GM23338 (cell line): ENCODE data around the gene FCHO2. TPM values are rescaled to one million over a fixed set of nuclear protein-coding genes. Genes with fewer than 3 reads are reported as not detected.

Source experiments
- CTCF ChIP-seq, 2 experiments: fragments of 200-600 bp in 1 of 2; sonication (generic) in 1 of 2; conservative IDR thresholded peaks; 2 replicates each; pipeline versions ENCODE4 v1.5.1 to v1.6.1; 2016 to 2017; ENCODE audit warnings: antibody characterized with exemption in 2 of 2, low read depth in 2 of 2, mild to moderate bottlenecking in 2 of 2, moderate library complexity in 1 of 2
- ETS1 ChIP-seq: IDR thresholded peaks from 2 replicates; pipeline ENCODE4 v1.6.1; 2016; ENCODE audit warnings: antibody characterized with exemption
- EZH2 ChIP-seq: fragments of 200-600 bp; sonication (generic); IDR thresholded peaks from one replicate; pipeline ENCODE4 v1.8.0; 2017; ENCODE audit warnings: antibody characterized with exemption, mild to moderate bottlenecking, low read depth; ENCODE audit not compliant: unreplicated experiment
- EZH2phosphoT487 ChIP-seq: fragments of 200-600 bp; sonication (generic); IDR thresholded peaks from one replicate; pipeline ENCODE4 v1.8.1; 2018; ENCODE audit warnings: antibody characterized with exemption; ENCODE audit not compliant: unreplicated experiment
- JUNB ChIP-seq: IDR thresholded peaks from one replicate; pipeline ENCODE4 v1.6.1; 2016; ENCODE audit warnings: antibody characterized with exemption; ENCODE audit not compliant: unreplicated experiment
- NANOG ChIP-seq: IDR thresholded peaks from 2 replicates; pipeline ENCODE4 v1.6.1; 2016; ENCODE audit warnings: antibody characterized with exemption, borderline replicate concordance
- POLR2AphosphoS5 ChIP-seq: IDR thresholded peaks from 2 replicates; pipeline ENCODE4 v1.6.1; 2016; ENCODE audit warnings: antibody characterized with exemption, low read depth
- STAT1 ChIP-seq: IDR thresholded peaks from one replicate; pipeline ENCODE4 v1.6.1; 2016; ENCODE audit warnings: antibody characterized with exemption; ENCODE audit not compliant: unreplicated experiment
- ZNF114 ChIP-seq: fragments of 250-450 bp; sonication (Bioruptor Pico); IDR thresholded peaks from 2 replicates; pipeline ENCODE4 v1.5.0; 2020; ENCODE audit warnings: mild to moderate bottlenecking, moderate library complexity
- ZNF331 ChIP-seq: fragments of 250-450 bp; sonication (Bioruptor Pico); IDR thresholded peaks from 2 replicates; pipeline ENCODE4 v1.5.0; 2020; ENCODE audit warnings: low read depth, mild to moderate bottlenecking, moderate library complexity
- ZNF462 ChIP-seq: fragments of 250-450 bp; sonication (Bioruptor Pico); IDR thresholded peaks from 2 replicates; pipeline ENCODE4 v1.5.0; 2020; ENCODE audit warnings: mild to moderate bottlenecking, moderate library complexity
- polyA plus RNA-seq: library from polyadenylated mRNA; unstranded; fragments of >200 nt; fragmentation: Nextera tagmentation; extraction: Ambion mirVana; gene quantifications from 2 replicates; pipeline ENCODE4 v1.2.1, GENCODE V29; 2016
- total RNA-seq: library from RNA; depleted of rRNA; stranded (reverse); fragments of >200 nt; shearing (Covaris generic); gene quantifications from 2 replicates; pipeline ENCODE4 v1.2.3, GENCODE V29; 2014

Gene FCHO2
- total and polyA plus RNA-seq, 2 experiments from 2014 or later = 8.4 to 10.1 TPM

- TF ChIP-seq ZNF462 (CRISPR knock-in tag) (no peak), NANOG (no peak), EZH2phosphoT487 (no peak), EZH2 (no peak), POLR2AphosphoS5 (no peak), JUNB (no peak), STAT1 (no peak), ZNF331 (CRISPR knock-in tag) (no peak), ZNF114 (CRISPR knock-in tag) (no peak), CTCF (conservative IDR thresholded peaks at IDR 0.05; ENCODE audit: low read depth in 2 of 2) (no peak), ETS1 (no peak)
Observed at GRCh38 chr5:72921886-72922285, 34.0 kb upstream of the FCHO2 start (continued).
